Measurements from ENCODE around the gene KRTAP13-2. TPM values are rescaled to one million over a fixed set of nuclear protein-coding genes. Genes with fewer than 3 reads are reported as not detected.

Gene KRTAP13-2
- polyA plus RNA-seq = not detected in 3 replicates
- polyA plus RNA-seq (2011; ENCODE audit: low read depth) = not detected
- polyA plus RNA-seq (2011; cell fraction: cytosol; rRNA removed) = not detected in 2 replicates
- polyA plus RNA-seq (2011; cell fraction: nucleus; rRNA removed) = not detected in 2 replicates
- not detected in 2 replicates for polyA plus RNA-seq (2012; ENCODE audit: low replicate concordance)
- polyA minus RNA-seq = 0.35 TPM in 1 of 3 replicates, not detected in the others
- not detected for polyA minus RNA-seq (2011; cell fraction: cytosol; rRNA and poly(A)+ RNA removed)
- not detected in 2 replicates for polyA minus RNA-seq (2011; cell fraction: nucleus; rRNA and poly(A)+ RNA removed)

- Histone ChIP-seq H3K9me3 (ENCODE audit: control insufficient read depth, low read depth, low read length) (no peaks in the 10 kb centered on the region), H3K9ac (ENCODE audit: control insufficient read depth, extremely low read depth, insufficient read depth, low read length) (no peak within 1 kb of the TSS), H2AFZ (ENCODE audit: control insufficient read depth, low read length) (no peak within 1 kb of the TSS), H3K36me3 (ENCODE audit: control insufficient read depth in 2 of 2, extremely low read depth in 1 of 2, insufficient read depth in 2 of 2, low read length in 2 of 2) (no peaks in the 10 kb centered on the region), H3K79me2 (ENCODE audit: control insufficient read depth, insufficient read depth, low read length) (no peaks in the 10 kb centered on the region), H3K27me3 (ENCODE audit: control insufficient read depth, extremely low read depth, insufficient read depth, low read length) (no peaks in the 10 kb centered on the region), H4K20me1 (ENCODE audit: control insufficient read depth, extremely low read depth, insufficient read depth, low read length) (no peaks in the 10 kb centered on the region), H3K9me1 (ENCODE audit: control insufficient read depth, extremely low read depth, insufficient read depth, low read length) (no peaks in the 10 kb centered on the region), H3K27ac (ENCODE audit: control insufficient read depth, insufficient read depth, low read length) (no peak within 1 kb of the TSS), H3K4me1 (ENCODE audit: control insufficient read depth, extremely low read depth, insufficient read depth, low read length) (no peaks in the 10 kb centered on the region), H3K4me2 (ENCODE audit: control insufficient read depth, extremely low read depth, insufficient read depth, low read depth, low read length) (no peak within 1 kb of the TSS), H3K4me3 (ENCODE audit: control insufficient read depth in 2 of 3, extremely low read depth in 1 of 3, insufficient read depth in 2 of 3, low read depth in 1 of 3, low read length in 3 of 3) (no peak within 1 kb of the TSS)
- dilution Hi-C loops (cut with MboI; ENCODE audit: extremely low pct_ligation_motif_present, low sequenced_read_pairs) = no loop called here
- TF ChIP-seq CTCF (optimal IDR thresholded peaks at IDR 0.05 in 1 of 3, IDR thresholded peaks at IDR 0.05 in 1 of 3, conservative IDR thresholded peaks at IDR 0.05 in 1 of 3; ENCODE audit: extremely low read depth in 1 of 3, insufficient read depth in 2 of 3, low read length in 3 of 3) (no peak), EZH2 (IDR thresholded peaks at IDR 0.05; ENCODE audit: low read length) (no peak)
- DNase-seq (ENCODE audit: low read depth, low spot score) = no peak
- no peak for FAIRE-seq
These were observed at the start of gene KRTAP13-2 for GRCh38 chr21:30372139-30372770. TSS of gene KRTAP13-2 (minus strand) at chr21:30372271. CDS start at chr21:30372213, 58 bp downstream.

GRCh38 chr21:30415993-30416392 is 43.9 kb upstream of the KRTAP13-2 start:
- no peaks in the 10 kb centered on the region for H3K36me3 ChIP-seq (ENCODE audit: control insufficient read depth in 2 of 2, extremely low read depth in 1 of 2, insufficient read depth in 2 of 2, low read length in 2 of 2)
- TF ChIP-seq CTCF (optimal IDR thresholded peaks at IDR 0.05 in 1 of 3, IDR thresholded peaks at IDR 0.05 in 1 of 3, conservative IDR thresholded peaks at IDR 0.05 in 1 of 3; ENCODE audit: extremely low read depth in 1 of 3, insufficient read depth in 2 of 3, low read length in 3 of 3) = no peak
- no peak for TF ChIP-seq EZH2 (IDR thresholded peaks at IDR 0.05; ENCODE audit: low read length)
- no peaks in the 10 kb centered on the region for H3K9me3 ChIP-seq (ENCODE audit: control insufficient read depth, low read depth, low read length)
- dilution Hi-C loops (cut with MboI; ENCODE audit: extremely low pct_ligation_motif_present, low sequenced_read_pairs) = no loop called here
- no peaks in the 10 kb centered on the region for H3K9me1 ChIP-seq (ENCODE audit: control insufficient read depth, extremely low read depth, insufficient read depth, low read length)
- no peaks in the 10 kb centered on the region for H3K4me1 ChIP-seq (ENCODE audit: control insufficient read depth, extremely low read depth, insufficient read depth, low read length)
- no peaks in the 10 kb centered on the region for H3K79me2 ChIP-seq (ENCODE audit: control insufficient read depth, insufficient read depth, low read length)
- FAIRE-seq (no peak), DNase-seq (ENCODE audit: low read depth, low spot score) (no peak)
- H3K27me3 ChIP-seq (ENCODE audit: control insufficient read depth, extremely low read depth, insufficient read depth, low read length) = no peaks in the 10 kb centered on the region
- no peak overlapping the region for H3K27ac ChIP-seq (ENCODE audit: control insufficient read depth, insufficient read depth, low read length)
- H3K9ac ChIP-seq (ENCODE audit: control insufficient read depth, extremely low read depth, insufficient read depth, low read length) = no peak overlapping the region
- no peak overlapping the region for H3K4me3 ChIP-seq (ENCODE audit: control insufficient read depth in 2 of 3, extremely low read depth in 1 of 3, insufficient read depth in 2 of 3, low read depth in 1 of 3, low read length in 3 of 3)
- no peak overlapping the region for H3K4me2 ChIP-seq (ENCODE audit: control insufficient read depth, extremely low read depth, insufficient read depth, low read depth, low read length)
- no peaks in the 10 kb centered on the region for H4K20me1 ChIP-seq (ENCODE audit: control insufficient read depth, extremely low read depth, insufficient read depth, low read length)
- H2AFZ ChIP-seq (ENCODE audit: control insufficient read depth, low read length) = no peak overlapping the region
